HUES6 (cell line): Measurements from ENCODE around the gene SLC27A3.
"Not testable (repeated sequence)": the region's sequence is repeated elsewhere in the genome, so short reads cannot be mapped to it uniquely, and the experiment has no call there.

Experiments used
- H3K27ac ChIP-seq: 2 replicates; pipeline ENCODE4 v1.7.0; 2013; ENCODE audit warnings: low read depth, mild to moderate bottlenecking, low read length, inconsistent platforms
- H3K27me3 ChIP-seq: 2 replicates; pipeline ENCODE4 v1.6.1; 2013; ENCODE audit warnings: low read length; ENCODE audit not compliant: control insufficient read depth, insufficient read depth
- H3K36me3 ChIP-seq: 2 replicates; pipeline ENCODE4 v1.6.1; 2013; ENCODE audit warnings: low read length; ENCODE audit not compliant: control insufficient read depth, insufficient read depth
- H3K4me1 ChIP-seq: 2 replicates; pipeline ENCODE4 v1.6.1; 2013; ENCODE audit warnings: low read length; ENCODE audit not compliant: control insufficient read depth, insufficient read depth
- H3K4me3 ChIP-seq: 2 replicates; pipeline ENCODE4 v1.5.1; 2013; ENCODE audit warnings: low read depth, low read length
- H3K9ac ChIP-seq: one replicate; pipeline ENCODE4 v1.6.1; 2013; ENCODE audit warnings: mild to moderate bottlenecking, low read length
- H3K9me3 ChIP-seq: 2 replicates; pipeline ENCODE4 v1.6.1; 2013; ENCODE audit warnings: low read depth, low read length; ENCODE audit not compliant: control insufficient read depth, insufficient read depth

SLC27A3 gene

GRCh38 chr1:153776352-153776751, 1.1 kb downstream of the SLC27A3 start:
- H3K9ac ChIP-seq = peak overlapping the region; percentile 91
- H3K27ac ChIP-seq = no peak overlapping the region

DNA sequence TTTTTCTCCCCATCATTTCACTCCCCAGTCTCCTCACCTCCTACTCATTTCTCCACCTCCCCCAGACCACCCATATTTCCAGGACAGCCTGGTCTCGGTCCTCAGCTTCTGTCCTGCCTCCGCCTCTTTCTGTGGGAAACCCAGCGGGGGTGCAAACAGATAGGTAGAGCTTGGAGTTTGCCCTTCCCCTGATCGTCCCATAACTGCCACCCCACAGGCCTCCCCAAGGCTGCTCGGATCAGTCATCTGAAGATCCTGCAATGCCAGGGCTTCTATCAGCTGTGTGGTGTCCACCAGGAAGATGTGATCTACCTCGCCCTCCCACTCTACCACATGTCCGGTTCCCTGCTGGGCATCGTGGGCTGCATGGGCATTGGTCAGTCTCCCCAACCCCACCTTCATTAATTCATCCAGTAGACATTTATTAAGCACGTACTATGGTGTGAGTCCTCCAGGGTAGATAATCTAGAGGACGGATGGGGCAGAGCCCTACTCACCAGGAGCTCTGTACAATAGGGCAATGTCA, 1.7 kb downstream of the SLC27A3 start:
- H3K27ac ChIP-seq = no peak overlapping the region

More at GRCh38 chr1:153776352-153776751, 1.1 kb downstream of the SLC27A3 start:
- H3K4me3 ChIP-seq = peak overlapping the region; percentile 94
- no peaks in the 10 kb centered on the region for H3K27me3 ChIP-seq
- peaks cover 18% of the 10 kb centered on the region for H3K4me1 ChIP-seq
- peaks cover 27% of the 10 kb centered on the region for H3K36me3 ChIP-seq
- no peaks in the 10 kb centered on the region for H3K9me3 ChIP-seq

GRCh38 chr1:153777648-153778047, 2.4 kb downstream of the SLC27A3 start:
- Histone ChIP-seq H3K27ac (no peak overlapping the region), H3K9ac (no peak overlapping the region), H3K4me1 (peaks cover 18% of the 10 kb centered on the region), H3K9me3 (no peaks in the 10 kb centered on the region), H3K27me3 (no peaks in the 10 kb centered on the region), H3K4me3 (no peak overlapping the region), H3K36me3 (peaks cover 14% of the 10 kb centered on the region)

More for the DNA sequence above, 1.7 kb downstream of the SLC27A3 start:
- Histone ChIP-seq H3K36me3 (peaks cover 21% of the 10 kb centered on the region), H3K4me3 (no peak overlapping the region), H3K9ac (no peak overlapping the region), H3K4me1 (peaks cover 18% of the 10 kb centered on the region), H3K9me3 (no peaks in the 10 kb centered on the region), H3K27me3 (no peaks in the 10 kb centered on the region)

DNA sequence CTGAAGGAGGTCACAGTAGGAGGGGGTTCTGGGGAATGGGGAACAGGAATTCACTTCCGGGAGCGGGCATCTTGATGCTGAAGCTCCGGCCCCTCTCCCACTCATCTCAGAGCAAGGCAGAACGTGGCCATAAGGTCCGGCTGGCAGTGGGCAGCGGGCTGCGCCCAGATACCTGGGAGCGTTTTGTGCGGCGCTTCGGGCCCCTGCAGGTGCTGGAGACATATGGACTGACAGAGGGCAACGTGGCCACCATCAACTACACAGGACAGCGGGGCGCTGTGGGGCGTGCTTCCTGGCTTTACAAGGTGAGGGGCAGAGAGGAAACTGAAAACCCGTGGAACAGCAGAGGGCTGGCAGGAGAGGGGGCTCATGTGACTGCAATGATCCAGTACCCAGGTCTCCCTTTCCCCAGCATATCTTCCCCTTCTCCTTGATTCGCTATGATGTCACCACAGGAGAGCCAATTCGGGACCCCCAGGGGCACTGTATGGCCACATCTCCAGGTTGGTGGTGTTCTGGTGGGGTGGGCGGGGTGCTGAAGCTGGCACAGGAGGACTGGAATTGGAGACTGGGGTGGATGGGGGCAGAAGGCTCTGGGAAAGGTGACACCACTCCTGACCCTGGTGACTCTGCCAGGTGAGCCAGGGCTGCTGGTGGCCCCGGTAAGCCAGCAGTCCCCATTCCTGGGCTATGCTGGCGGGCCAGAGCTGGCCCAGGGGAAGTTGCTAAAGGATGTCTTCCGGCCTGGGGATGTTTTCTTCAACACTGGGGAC, 3.0 kb downstream of the SLC27A3 start:
- Histone ChIP-seq H3K4me1 (peaks cover 22% of the 10 kb centered on the region), H3K9ac (no peak overlapping the region), H3K36me3 (peaks cover 8% of the 10 kb centered on the region), H3K27me3 (no peaks in the 10 kb centered on the region), H3K4me3 (no peak overlapping the region), H3K9me3 (no peaks in the 10 kb centered on the region), H3K27ac (no peak overlapping the region)

DNA sequence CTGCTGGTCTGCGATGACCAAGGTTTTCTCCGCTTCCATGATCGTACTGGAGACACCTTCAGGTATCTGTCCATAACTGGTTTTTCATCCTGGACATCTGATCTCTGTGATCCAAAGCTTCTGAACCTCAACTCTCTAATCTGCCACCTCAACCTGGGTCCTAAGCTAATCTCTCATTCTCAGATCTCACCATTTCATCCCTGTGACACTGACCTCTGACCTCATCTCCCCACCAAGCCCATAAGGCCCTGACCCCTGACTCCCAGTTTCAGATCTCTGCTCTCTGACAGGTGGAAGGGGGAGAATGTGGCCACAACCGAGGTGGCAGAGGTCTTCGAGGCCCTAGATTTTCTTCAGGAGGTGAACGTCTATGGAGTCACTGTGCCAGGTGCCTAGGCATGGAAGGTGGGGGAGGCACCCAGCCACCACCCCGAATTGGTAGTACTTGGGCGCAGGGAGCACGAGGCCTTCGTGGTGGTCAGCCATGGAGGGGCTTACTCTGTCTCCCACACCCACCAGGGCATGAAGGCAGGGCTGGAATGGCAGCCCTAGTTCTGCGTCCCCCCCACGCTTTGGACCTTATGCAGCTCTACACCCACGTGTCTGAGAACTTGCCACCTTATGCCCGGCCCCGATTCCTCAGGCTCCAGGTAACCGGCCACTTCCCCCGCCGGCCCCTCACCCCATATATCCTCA, 3.8 kb downstream of the SLC27A3 start:
- no peak overlapping the region for H3K4me3 ChIP-seq
- H3K27me3 ChIP-seq = no peaks in the 10 kb centered on the region
- H3K9ac ChIP-seq = no peak overlapping the region
- H3K4me1 ChIP-seq = peaks cover 25% of the 10 kb centered on the region
- H3K9me3 ChIP-seq = no peaks in the 10 kb centered on the region
- 0 out of 2 replicates have a peak, but pooled peaks cover 3% of the 10 kb centered on the region for H3K36me3 ChIP-seq
- no peak overlapping the region for H3K27ac ChIP-seq

GRCh38 chr1:153779781-153780541, 4.8 kb downstream of the SLC27A3 start:
- Histone ChIP-seq H3K4me3 (no peak overlapping the region), H3K27me3 (no peaks in the 10 kb centered on the region), H3K9ac (no peak overlapping the region), H3K4me1 (peaks cover 19% of the 10 kb centered on the region), H3K36me3 (0 out of 2 replicates have a peak, but pooled peaks cover 3% of the 10 kb centered on the region), H3K9me3 (no peaks in the 10 kb centered on the region), H3K27ac (no peak overlapping the region)

- no peak overlapping the region for H3K27ac ChIP-seq
- peaks cover 19% of the 10 kb centered on the region for H3K4me1 ChIP-seq
- H3K27me3 ChIP-seq = no peaks in the 10 kb centered on the region
- H3K4me3 ChIP-seq = no peak overlapping the region
- H3K36me3 ChIP-seq = 0 out of 2 replicates have a peak, but pooled peaks cover 3% of the 10 kb centered on the region
- H3K9me3 ChIP-seq = no peaks in the 10 kb centered on the region
- H3K9ac ChIP-seq = no peak overlapping the region
Measured at GRCh38 chr1:153780551-153780950, 5.3 kb downstream of the SLC27A3 start.

DNA sequence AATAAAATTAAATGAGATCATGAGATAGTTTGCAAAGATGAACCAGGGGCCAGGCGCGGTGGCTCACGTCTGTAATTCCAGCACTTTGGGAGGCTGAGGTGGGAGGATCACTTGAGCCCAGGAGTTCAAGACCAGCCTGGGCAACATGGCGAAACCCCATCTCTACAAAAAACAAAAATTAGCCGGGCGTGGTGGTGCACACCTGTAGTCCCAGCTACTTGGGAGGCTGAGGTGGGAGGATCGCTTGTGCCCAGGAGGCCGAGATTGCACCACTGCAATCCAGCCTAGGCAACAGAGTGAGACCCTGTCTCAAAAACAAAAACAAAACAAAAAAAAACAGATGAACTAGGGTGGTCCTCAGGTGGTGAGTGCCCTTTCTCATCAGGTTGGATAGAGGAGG, 7.4 kb downstream of the SLC27A3 start:
- H3K4me1 ChIP-seq, H3K9ac ChIP-seq, H3K27me3 ChIP-seq, H3K36me3 ChIP-seq, H3K9me3 ChIP-seq, H3K27ac ChIP-seq: not testable (repeated sequence)
- peak overlapping the region; percentile 76 for H3K4me3 ChIP-seq

- no peaks in the 10 kb centered on the region for H3K9me3 ChIP-seq
- peaks cover 8% of the 10 kb centered on the region for H3K4me1 ChIP-seq
- peak overlapping the region; percentile 75 for H3K9ac ChIP-seq
- peak overlapping the region; percentile 85; the same call in 1 of the 2 replicates for H3K27ac ChIP-seq
- no peaks in the 10 kb centered on the region for H3K27me3 ChIP-seq
- 0 out of 2 replicates have a peak, but pooled peaks cover 3% of the 10 kb centered on the region for H3K36me3 ChIP-seq
- H3K4me3 ChIP-seq = peak overlapping the region; percentile 76
Measured at GRCh38 chr1:153783233-153784190, 8.3 kb downstream of the SLC27A3 start.
